ENCODE measurements around the gene CEPT1. TPM values are rescaled to one million over a fixed set of nuclear protein-coding genes. Genes with fewer than 3 reads are reported as not detected.

The CEPT1 gene
- total RNA-seq, 4 donors from 2014 or later: 38.7 to 56.9 (median 43.8) TPM

GRCh38 chr1:111191496-111191895 is 51.5 kb downstream of the CEPT1 start:
- Histone ChIP-seq H3K27ac (peak overlapping the region; percentile 21 to 66 (median 60)), H3K9me3 (no peaks in the 10 kb centered on the region), H3K4me1 (peaks cover 8 to 61% (median 30%) of the 10 kb centered on the region in 4 donors), H3K4me3 (no peak overlapping the region), H3K27me3 (no peaks in the 10 kb centered on the region), H3K36me3 (peaks cover 0 to 54% (median 0%) of the 10 kb centered on the region in 3 donors)
- TF ChIP-seq POLR2A (IDR thresholded peaks at IDR 0.05): no peak
- TF ChIP-seq, protein P1, sequence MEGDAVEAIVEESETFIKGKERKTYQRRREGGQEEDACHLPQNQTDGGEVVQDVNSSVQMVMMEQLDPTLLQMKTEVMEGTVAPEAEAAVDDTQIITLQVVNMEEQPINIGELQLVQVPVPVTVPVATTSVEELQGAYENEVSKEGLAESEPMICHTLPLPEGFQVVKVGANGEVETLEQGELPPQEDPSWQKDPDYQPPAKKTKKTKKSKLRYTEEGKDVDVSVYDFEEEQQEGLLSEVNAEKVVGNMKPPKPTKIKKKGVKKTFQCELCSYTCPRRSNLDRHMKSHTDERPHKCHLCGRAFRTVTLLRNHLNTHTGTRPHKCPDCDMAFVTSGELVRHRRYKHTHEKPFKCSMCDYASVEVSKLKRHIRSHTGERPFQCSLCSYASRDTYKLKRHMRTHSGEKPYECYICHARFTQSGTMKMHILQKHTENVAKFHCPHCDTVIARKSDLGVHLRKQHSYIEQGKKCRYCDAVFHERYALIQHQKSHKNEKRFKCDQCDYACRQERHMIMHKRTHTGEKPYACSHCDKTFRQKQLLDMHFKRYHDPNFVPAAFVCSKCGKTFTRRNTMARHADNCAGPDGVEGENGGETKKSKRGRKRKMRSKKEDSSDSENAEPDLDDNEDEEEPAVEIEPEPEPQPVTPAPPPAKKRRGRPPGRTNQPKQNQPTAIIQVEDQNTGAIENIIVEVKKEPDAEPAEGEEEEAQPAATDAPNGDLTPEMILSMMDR (IDR thresholded peaks at IDR 0.05): no peak
- no peak for DNase-seq

- TF ChIP-seq POLR2A (IDR thresholded peaks at IDR 0.05): no peak
- TF ChIP-seq, protein P1 (IDR thresholded peaks at IDR 0.05): no peak
- H3K9me3 ChIP-seq: no peaks in the 10 kb centered on the region
- peak overlapping the region; percentile 21 to 66 (median 60) for H3K27ac ChIP-seq
- no peak for DNase-seq
- H3K4me3 ChIP-seq: no peak overlapping the region
- peaks cover 0 to 51% (median 0%) of the 10 kb centered on the region in 3 donors for H3K36me3 ChIP-seq
- peaks cover 8 to 61% (median 30%) of the 10 kb centered on the region in 4 donors for H3K4me1 ChIP-seq
- H3K27me3 ChIP-seq: no peaks in the 10 kb centered on the region
Observed at GRCh38 chr1:111192074-111192473, 52.1 kb downstream of the CEPT1 start.

DNA sequence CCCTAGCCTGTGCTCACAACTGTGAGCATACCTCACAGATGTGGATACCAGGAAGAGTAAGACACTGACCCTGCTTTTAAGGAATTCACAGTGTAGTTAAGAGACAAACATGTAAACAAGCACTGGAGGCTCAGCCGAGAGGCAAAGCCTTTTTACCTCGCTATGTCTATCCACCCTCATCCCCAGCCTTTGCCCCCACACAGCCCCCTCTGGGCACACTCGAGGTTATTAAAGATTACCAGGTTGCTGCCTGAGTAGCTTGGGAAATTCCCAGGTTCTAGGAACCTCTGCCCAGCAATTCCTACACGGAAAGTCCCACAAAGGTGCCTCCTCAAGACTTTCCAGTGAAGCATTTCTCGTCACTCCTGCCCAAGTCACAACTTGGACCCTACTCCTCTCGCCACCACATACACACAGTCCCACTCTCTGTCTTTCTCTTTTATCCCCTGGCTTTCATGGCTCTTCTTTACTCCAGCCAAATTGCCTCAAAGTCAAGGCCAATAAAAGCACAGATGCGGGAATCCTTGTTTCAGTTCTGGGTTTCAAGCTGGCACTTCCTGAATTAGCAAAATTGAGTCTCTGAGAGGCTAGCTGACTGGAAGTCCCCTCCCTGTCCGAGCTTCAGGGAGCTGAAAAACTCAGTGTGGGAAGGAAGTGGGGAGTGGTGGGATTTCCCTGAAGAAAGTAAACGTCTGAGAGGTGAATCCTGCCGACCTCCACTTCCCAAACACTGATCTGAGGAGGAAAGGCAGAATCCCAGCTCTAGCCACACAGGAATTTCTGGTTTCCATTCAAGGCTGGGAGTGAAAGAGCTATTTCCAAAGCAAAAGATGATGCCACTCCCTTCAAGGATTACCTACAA is 52.9 kb downstream of the CEPT1 start:
- Histone ChIP-seq H3K4me1 (peaks cover 8 to 61% (median 30%) of the 10 kb centered on the region in 4 donors), H3K9me3 (no peaks in the 10 kb centered on the region), H3K36me3 (peaks cover 0 to 50% (median 0%) of the 10 kb centered on the region in 3 donors), H3K4me3 (no peak overlapping the region), H3K27ac (peak overlapping the region; percentile 35 to 66 (median 60)), H3K27me3 (no peaks in the 10 kb centered on the region)
- DNase-seq: no peak
- no peak for TF ChIP-seq POLR2A (IDR thresholded peaks at IDR 0.05)
- TF ChIP-seq, protein P1 (IDR thresholded peaks at IDR 0.05): no peak

DNA sequence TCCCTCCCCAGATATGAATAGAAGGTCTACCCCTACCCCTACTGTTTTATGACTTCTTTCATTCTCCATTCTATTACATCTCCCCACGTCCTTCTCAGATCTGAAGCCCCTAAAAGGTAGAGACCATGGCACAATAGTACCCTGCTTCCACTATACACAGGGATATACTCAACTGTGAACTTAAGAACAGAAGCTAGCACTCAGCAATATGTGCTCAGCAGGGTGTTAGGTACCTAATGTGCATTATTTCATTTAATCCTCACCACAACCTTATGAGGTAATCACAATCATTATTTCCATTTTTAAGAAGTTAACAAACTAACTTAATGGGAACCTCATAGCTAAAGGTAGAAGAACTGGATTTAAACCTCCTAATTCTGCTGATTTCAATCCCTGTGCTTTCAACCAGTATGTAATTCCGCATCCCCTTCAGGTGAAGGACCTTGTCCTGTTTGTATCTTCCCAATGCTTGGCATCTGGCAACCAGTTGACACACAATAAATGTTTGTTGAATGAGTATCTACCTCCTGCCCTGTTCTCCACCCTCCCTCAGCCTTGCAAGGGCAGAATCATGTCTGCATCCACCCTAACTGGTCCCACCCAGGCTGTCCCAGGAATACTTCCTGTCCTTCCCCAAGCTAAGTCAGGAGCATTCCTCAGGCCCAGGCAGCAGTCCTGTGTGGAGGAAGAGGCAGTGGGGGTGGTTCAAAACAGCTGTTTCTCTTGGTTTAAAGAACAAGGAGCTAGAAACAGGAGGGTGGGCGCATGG is 53.9 kb downstream of the CEPT1 start:
- Histone ChIP-seq H3K27me3 (no peaks in the 10 kb centered on the region), H3K27ac (peak overlapping the region; percentile 1 to 66 (median 60)), H3K4me1 (peaks cover 8 to 61% (median 30%) of the 10 kb centered on the region in 4 donors), H3K36me3 (peaks cover 0 to 48% (median 0%) of the 10 kb centered on the region in 3 donors), H3K9me3 (no peaks in the 10 kb centered on the region), H3K4me3 (no peak overlapping the region)
- TF ChIP-seq POLR2A (IDR thresholded peaks at IDR 0.05): no peak
- TF ChIP-seq, protein P1 (IDR thresholded peaks at IDR 0.05): no peak
- no peak for DNase-seq

DNA sequence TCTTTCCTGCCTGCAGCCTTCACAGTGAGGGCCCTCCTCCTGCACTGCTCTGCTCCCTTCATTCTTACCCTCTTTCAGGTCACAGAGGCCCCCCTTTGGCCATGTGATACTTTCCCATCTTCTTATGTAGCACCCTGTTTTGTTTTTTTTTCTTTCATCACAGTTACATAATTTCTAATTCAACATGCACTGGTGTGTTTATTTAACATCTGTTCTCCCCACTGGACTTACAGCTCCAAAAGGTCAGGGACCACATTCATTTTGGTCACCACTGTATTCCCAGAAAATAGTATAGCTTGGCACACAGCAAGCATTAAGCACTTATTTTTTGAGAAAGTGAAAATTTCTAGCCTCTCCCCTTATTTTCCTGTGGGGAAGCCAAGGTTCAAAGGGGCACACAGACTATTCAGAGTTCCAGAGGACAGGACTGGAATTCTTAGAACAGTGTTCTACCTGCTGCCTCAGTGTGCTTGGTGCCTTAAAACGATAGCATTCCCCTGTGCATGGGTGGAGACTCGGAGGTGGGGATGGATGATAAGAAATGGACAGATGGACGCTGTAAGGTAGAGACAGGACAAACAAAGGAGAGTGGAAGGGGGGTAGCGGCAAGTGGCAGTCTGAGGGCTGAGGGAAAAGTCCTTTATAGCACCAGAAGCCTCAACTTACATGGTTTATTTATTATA is 55.1 kb downstream of the CEPT1 start:
- H3K36me3 ChIP-seq: peaks cover 0 to 45% (median 0%) of the 10 kb centered on the region in 3 donors
- no peaks in the 10 kb centered on the region for H3K9me3 ChIP-seq
- DNase-seq: no peak
- peak overlapping the region in 2 of 4 donors; percentile 56 to 99 for H3K27ac ChIP-seq
- no peak overlapping the region for H3K4me3 ChIP-seq
- peaks cover 8 to 60% (median 30%) of the 10 kb centered on the region in 4 donors for H3K4me1 ChIP-seq
- TF ChIP-seq POLR2A (IDR thresholded peaks at IDR 0.05): no peak
- TF ChIP-seq, protein P1 (IDR thresholded peaks at IDR 0.05): no peak
- no peaks in the 10 kb centered on the region for H3K27me3 ChIP-seq
